Measurements from ENCODE around the gene RHEX.

RHEX gene

DNA sequence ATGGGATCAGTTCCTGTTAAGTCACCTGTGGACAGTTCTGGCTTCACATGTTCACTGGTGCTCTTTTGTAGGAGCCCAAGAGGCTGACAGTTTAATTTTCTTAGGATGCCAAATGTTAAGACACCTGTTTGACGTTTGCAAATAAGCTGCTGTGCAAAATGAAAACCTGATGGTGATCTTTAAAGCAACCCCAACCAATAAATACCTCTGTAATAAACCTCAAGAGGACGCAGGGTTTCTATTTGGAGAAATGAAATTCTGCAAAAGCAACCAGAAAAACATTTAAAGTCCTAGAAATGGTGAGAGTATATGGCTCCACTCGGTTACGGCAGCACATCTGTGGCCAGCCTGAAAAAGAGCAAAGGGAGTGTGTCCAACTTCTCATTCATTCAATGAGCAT is 5.7 kb upstream of the RHEX start:
- TF ChIP-seq, protein P1, sequence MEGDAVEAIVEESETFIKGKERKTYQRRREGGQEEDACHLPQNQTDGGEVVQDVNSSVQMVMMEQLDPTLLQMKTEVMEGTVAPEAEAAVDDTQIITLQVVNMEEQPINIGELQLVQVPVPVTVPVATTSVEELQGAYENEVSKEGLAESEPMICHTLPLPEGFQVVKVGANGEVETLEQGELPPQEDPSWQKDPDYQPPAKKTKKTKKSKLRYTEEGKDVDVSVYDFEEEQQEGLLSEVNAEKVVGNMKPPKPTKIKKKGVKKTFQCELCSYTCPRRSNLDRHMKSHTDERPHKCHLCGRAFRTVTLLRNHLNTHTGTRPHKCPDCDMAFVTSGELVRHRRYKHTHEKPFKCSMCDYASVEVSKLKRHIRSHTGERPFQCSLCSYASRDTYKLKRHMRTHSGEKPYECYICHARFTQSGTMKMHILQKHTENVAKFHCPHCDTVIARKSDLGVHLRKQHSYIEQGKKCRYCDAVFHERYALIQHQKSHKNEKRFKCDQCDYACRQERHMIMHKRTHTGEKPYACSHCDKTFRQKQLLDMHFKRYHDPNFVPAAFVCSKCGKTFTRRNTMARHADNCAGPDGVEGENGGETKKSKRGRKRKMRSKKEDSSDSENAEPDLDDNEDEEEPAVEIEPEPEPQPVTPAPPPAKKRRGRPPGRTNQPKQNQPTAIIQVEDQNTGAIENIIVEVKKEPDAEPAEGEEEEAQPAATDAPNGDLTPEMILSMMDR (IDR thresholded peaks at IDR 0.05), result no peak

GRCh38 chr1:206048582-206048981 is 4.4 kb upstream of the RHEX start:
- TF ChIP-seq, protein P1 (IDR thresholded peaks at IDR 0.05), result no peak

DNA sequence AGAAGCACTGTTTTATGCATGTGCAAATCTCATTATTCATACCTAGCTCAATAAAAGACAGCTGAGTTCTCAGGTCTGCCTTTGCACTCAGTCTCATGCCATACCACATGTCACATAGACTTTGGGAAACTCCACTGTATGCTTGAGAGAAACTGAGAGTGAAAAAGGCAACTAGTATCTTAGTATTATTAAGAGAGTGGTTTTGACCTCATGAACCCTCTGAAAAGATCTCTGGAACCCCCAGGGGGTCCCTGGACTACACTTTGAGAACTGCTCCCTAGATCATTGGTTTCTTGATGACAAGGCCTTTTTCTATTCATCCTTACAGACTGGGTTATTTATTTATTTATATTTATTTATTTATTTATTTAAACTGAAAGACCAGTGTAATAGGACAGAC is 3.7 kb upstream of the RHEX start:
- TF ChIP-seq, protein P1 (IDR thresholded peaks at IDR 0.05), result no peak

- TF ChIP-seq, protein P1 (IDR thresholded peaks at IDR 0.05), result no peak
These were observed 2.9 kb upstream of the RHEX start for GRCh38 chr1:206049919-206050600.

GRCh38 chr1:206050655-206051235 is 2.2 kb upstream of the RHEX start:
- TF ChIP-seq, protein P1 (IDR thresholded peaks at IDR 0.05), result no peak

- TF ChIP-seq, protein P1 (IDR thresholded peaks at IDR 0.05), result no peak
These were observed 5.9 kb downstream of the RHEX start for GRCh38 chr1:206058927-206059292.

- TF ChIP-seq, protein P1 (IDR thresholded peaks at IDR 0.05), result no peak
These were observed 6.5 kb downstream of the RHEX start for GRCh38 chr1:206059355-206059915.
